Muscle layer of colon (tissue), 2 donors: Measurements from ENCODE around the gene INTS6.

Source experiments
- H3K27ac ChIP-seq: one replicate; pipeline ENCODE4 v1.7.0; 2013; ENCODE audit warnings: low read depth, mild to moderate bottlenecking, low read length, moderate library complexity
- H3K27me3 ChIP-seq, 2 donors: one replicate each; pipeline ENCODE4 v1.7.0; 2013; ENCODE audit warnings: low read length in 2 of 2, mild to moderate bottlenecking in 2 of 2; ENCODE audit not compliant: insufficient read depth in 2 of 2, control insufficient read depth in 1 of 2
- H3K36me3 ChIP-seq: one replicate; pipeline ENCODE4 v1.7.0; 2013; ENCODE audit warnings: mild to moderate bottlenecking, low read length; ENCODE audit not compliant: insufficient read depth
- H3K4me1 ChIP-seq: one replicate; pipeline ENCODE4 v1.7.0; 2013; ENCODE audit warnings: mild to moderate bottlenecking, low read length; ENCODE audit not compliant: insufficient read depth
- H3K4me3 ChIP-seq, 2 donors: one replicate each; pipeline ENCODE4 v1.7.0; 2013; ENCODE audit warnings: low read length in 2 of 2, low read depth in 1 of 2, mild to moderate bottlenecking in 1 of 2, moderate library complexity in 1 of 2
- H3K9ac ChIP-seq: one replicate; pipeline ENCODE4 v1.7.0; 2013; ENCODE audit warnings: low read length
- H3K9me3 ChIP-seq: one replicate; pipeline ENCODE4 v1.7.0; 2013; ENCODE audit warnings: mild to moderate bottlenecking, low read length
- donor health status: abdominal sarcoma.
- donor health status: Adenocarcinoma of cecum.

The INTS6 gene

DNA sequence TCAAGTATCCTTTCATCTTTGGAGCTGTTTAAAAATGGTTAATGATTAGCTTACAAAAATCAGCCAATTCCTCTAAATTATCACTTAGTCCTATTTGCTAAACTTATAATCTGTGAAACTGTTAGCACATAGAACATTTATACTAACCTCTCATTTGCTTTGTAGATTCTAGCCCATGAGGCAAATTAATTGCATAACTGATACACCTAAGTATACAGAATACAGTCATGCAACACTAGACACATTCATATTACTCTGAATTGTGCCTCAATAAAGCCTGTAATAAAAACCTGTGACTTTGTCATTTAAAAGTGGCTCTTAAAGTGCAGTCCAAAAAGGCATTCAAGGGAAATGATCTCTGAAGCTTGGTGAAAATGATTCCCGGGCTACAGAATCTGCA lies 92.3 kb downstream of the INTS6 start:
- Histone ChIP-seq H3K9me3 (no peaks in the 10 kb centered on the region), H3K27ac (no peak overlapping the region), H3K4me3 (no peak overlapping the region), H3K27me3 (no peaks in the 10 kb centered on the region), H3K9ac (no peak overlapping the region), H3K36me3 (peaks cover 16% of the 10 kb centered on the region), H3K4me1 (no peaks in the 10 kb centered on the region)

DNA sequence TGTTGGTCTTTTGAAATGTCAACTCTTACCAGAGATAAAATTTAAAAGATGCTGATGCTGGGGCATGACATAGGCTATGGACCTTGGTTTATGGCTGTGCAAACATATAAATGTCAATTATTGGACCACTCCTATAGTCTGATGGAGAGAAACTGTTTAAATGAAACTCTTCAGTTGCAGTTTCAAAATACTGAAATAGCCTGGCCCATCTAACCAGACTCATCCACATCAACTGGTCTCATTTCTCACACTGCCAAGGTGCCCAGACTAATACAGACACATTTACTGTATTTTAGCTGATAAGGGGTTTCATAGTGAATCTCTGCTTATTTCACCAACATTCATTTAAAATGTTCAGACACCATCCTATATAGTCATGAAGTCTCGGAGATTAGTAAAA lies 93.5 kb downstream of the INTS6 start:
- H3K4me3 ChIP-seq: no peak overlapping the region
- no peak overlapping the region for H3K27ac ChIP-seq
- H3K9me3 ChIP-seq: no peaks in the 10 kb centered on the region
- H3K4me1 ChIP-seq: no peaks in the 10 kb centered on the region
- no peak overlapping the region for H3K9ac ChIP-seq
- peaks cover 10% of the 10 kb centered on the region for H3K36me3 ChIP-seq
- H3K27me3 ChIP-seq: no peaks in the 10 kb centered on the region

GRCh38 chr13:51357928-51358595 lies 94.8 kb downstream of the INTS6 start:
- Histone ChIP-seq H3K27me3 (no peaks in the 10 kb centered on the region), H3K27ac (no peak overlapping the region)

DNA sequence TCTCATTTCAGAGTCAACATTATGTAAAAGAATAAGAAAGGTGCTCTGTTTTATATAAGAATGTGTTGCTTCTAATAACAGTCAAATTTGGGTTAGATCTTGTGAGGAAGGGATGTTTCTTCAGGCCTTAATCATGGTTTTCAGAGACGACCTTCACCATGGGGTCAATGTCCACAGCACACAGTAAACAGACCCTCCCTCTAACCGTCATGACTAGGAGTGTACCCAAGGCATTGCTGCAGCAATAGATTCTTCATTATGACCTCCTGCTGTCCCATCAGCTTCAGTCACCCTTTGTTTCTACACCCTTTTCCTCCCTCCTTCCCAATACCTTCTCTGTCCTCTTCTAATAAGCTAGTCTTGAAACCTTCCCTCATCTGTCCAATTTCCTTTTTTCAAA lies 97.6 kb downstream of the INTS6 start:
- H3K27me3 ChIP-seq: no peaks in the 10 kb centered on the region
- no peak overlapping the region for H3K27ac ChIP-seq
- no peaks in the 10 kb centered on the region for H3K36me3 ChIP-seq
- H3K4me1 ChIP-seq: no peaks in the 10 kb centered on the region
- H3K9me3 ChIP-seq: no peaks in the 10 kb centered on the region
- H3K4me3 ChIP-seq: no peak overlapping the region
- no peak overlapping the region for H3K9ac ChIP-seq

More at GRCh38 chr13:51357928-51358595, 94.8 kb downstream of the INTS6 start:
- H3K9ac ChIP-seq: no peak overlapping the region
- no peak overlapping the region for H3K4me3 ChIP-seq
- no peaks in the 10 kb centered on the region for H3K9me3 ChIP-seq
- peaks cover 8% of the 10 kb centered on the region for H3K36me3 ChIP-seq
- H3K4me1 ChIP-seq: no peaks in the 10 kb centered on the region

GRCh38 chr13:51349016-51349415 lies 103.8 kb downstream of the INTS6 start:
- Histone ChIP-seq H3K36me3 (no peaks in the 10 kb centered on the region), H3K27me3 (no peaks in the 10 kb centered on the region), H3K9me3 (no peaks in the 10 kb centered on the region), H3K27ac (no peak overlapping the region), H3K9ac (no peak overlapping the region), H3K4me1 (no peaks in the 10 kb centered on the region), H3K4me3 (no peak overlapping the region)

DNA sequence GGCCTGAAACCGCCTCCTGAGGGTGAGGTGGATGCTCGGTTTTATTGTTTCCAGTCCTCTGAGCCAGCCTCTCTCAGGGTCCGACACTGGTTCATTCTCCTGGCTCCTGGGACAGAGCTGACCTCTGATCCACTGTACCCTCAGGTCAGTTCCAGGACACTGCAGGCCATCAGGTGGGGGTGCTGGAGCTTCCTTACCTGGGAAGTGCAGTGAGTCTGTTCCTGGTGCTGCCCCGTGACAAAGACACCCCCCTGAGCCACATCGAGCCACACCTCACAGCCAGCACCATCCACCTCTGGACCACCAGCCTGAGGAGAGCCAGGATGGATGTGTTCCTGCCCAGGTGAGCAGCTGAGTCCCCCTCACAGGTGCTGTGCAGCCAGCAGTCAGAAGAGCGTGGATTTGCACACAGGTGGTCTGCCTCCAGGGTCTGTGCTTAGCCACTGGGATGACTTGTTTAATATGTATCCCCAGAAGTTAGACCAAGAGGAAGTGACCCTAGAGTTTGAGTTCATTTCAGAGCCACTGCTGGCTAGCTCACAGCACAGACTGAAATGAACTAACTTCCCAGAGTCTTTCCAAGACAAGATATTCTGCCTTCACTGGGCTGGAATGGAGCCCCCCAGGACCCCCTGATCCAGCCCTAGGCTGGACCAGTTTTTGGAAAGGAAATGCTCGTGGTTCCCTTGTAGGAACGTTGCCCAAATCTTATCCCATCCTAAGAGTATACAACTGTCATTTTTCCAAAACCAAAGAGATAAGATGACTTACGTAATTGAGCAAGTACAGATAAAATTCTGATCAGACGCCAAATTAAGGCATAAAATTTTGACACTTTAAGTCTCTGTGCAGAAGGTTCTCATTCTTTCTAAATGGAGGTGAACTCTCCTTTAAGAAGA lies 104.5 kb downstream of the INTS6 start:
- Histone ChIP-seq H3K4me1 (no peaks in the 10 kb centered on the region), H3K27ac (no peak overlapping the region), H3K4me3 (no peak overlapping the region), H3K9ac (no peak overlapping the region), H3K9me3 (no peaks in the 10 kb centered on the region), H3K27me3 (no peaks in the 10 kb centered on the region), H3K36me3 (no peaks in the 10 kb centered on the region)

- Histone ChIP-seq H3K36me3 (no peaks in the 10 kb centered on the region), H3K4me3 (no peak overlapping the region), H3K4me1 (no peaks in the 10 kb centered on the region), H3K9ac (no peak overlapping the region), H3K27ac (no peak overlapping the region), H3K27me3 (no peaks in the 10 kb centered on the region), H3K9me3 (no peaks in the 10 kb centered on the region)
Measured at GRCh38 chr13:51347099-51347498, 105.7 kb downstream of the INTS6 start.

DNA sequence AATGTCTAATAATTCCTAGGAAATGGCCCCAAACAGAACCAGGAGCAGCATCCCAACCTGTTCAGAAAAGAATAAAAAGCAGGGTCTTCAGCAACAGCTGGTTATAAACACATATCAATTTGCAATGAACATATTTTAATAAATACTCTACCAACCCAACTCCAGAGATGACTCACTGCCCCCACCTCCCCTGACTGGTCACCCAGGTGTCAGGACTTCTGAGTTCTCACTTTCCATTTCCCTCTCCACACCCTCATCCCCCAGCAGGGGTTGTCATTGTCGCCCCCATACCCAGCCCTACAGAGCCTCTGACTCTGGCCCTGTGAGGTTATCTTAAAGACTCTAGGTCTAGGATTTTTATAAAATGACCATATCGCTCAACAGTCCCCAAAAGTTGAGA lies 106.4 kb downstream of the INTS6 start:
- no peak overlapping the region for H3K4me3 ChIP-seq
- H3K27ac ChIP-seq: no peak overlapping the region
- H3K9ac ChIP-seq: no peak overlapping the region
- H3K4me1 ChIP-seq: no peaks in the 10 kb centered on the region
- H3K9me3 ChIP-seq: no peaks in the 10 kb centered on the region
- no peaks in the 10 kb centered on the region for H3K27me3 ChIP-seq
- no peaks in the 10 kb centered on the region for H3K36me3 ChIP-seq

GRCh38 chr13:51343475-51343874 lies 109.4 kb downstream of the INTS6 start:
- Histone ChIP-seq H3K36me3 (no peaks in the 10 kb centered on the region), H3K4me1 (no peaks in the 10 kb centered on the region), H3K4me3 (no peak overlapping the region), H3K27ac (no peak overlapping the region), H3K27me3 (no peaks in the 10 kb centered on the region), H3K9ac (no peak overlapping the region), H3K9me3 (no peaks in the 10 kb centered on the region)

GRCh38 chr13:51342706-51343105 lies 110.1 kb downstream of the INTS6 start:
- Histone ChIP-seq H3K27me3 (no peaks in the 10 kb centered on the region), H3K36me3 (no peaks in the 10 kb centered on the region), H3K27ac (no peak overlapping the region), H3K4me1 (no peaks in the 10 kb centered on the region), H3K9me3 (no peaks in the 10 kb centered on the region), H3K9ac (no peak overlapping the region), H3K4me3 (no peak overlapping the region)

DNA sequence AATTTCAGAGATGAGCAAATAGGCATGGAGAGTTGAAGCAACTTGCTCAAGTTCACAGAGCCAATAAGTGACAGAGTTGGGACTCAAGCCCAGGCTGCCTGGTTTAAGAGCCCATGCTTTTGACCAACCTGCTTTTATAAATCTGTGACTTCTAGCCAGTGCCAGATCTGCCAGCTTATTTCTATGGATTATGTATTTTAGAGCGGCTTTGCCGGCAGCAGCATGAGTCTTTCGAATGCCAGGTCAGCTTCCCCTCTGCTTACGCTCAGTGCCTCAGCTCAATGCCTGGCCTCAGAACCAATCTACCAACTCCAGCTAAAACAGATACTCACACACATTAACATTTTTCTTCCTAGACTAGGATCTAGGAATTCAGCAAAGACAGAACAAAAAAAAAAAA lies 111.0 kb downstream of the INTS6 start:
- Histone ChIP-seq H3K9me3 (no peaks in the 10 kb centered on the region), H3K27ac (no peak overlapping the region), H3K9ac (no peak overlapping the region), H3K4me1 (no peaks in the 10 kb centered on the region), H3K4me3 (no peak overlapping the region), H3K36me3 (no peaks in the 10 kb centered on the region), H3K27me3 (no peaks in the 10 kb centered on the region)
